GM21381 (cell line): ENCODE measurements around the gene LMX1B.
"Not testable (repeated sequence)": the region's sequence is repeated elsewhere in the genome, so short reads cannot be mapped to it uniquely, and the experiment has no call there.

Source experiments
- ATAC-seq: cut with Tn5 transposase; IDR thresholded peaks from one replicate; pipeline ENCODE4 v1.9.1; 2021; ENCODE audit warnings: mild to moderate bottlenecking, moderate library complexity; ENCODE audit not compliant: unreplicated experiment

The LMX1B gene

DNA sequence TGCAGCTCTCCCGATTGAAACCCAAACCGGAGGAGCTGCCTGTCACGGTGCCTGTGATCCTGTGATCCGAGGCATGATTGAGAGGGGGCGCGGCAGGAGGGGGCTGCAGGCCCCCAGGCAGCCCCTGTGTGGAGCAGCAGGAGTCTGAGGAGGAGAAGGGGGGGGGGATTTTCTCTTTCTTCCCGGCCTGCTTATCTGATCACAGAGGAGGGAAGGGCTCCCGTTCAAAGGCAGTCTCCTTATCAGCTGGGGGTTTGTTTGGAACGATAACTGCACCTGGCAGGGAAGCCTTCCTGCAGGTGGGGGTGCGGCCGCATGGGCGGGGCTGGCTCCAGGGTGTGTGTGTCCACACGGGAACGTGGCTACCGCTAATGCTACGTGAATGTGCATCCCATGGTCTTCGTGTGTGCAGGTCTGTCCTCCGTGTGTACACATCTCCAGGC is 38.4 kb downstream of the LMX1B start:
- ATAC-seq: no peak

DNA sequence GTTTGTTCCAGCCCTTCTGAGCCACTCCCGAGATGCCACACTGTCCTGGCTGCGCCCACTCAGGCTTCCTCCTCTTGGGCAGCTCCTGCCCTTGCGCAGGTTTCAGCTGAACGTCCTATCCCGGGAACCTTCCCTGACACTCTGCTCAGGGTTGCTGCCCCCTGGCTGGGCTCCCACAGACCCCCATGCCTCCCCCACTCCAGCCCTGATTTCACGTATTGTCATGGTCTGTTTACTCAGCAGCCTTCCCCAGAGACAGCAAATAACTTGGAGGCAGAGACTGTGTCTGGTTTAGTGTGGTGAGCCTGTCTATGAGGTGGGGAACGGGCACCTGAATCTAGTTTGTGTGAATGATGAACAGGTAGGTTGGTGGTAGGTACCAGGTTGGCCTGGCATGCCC is 40.4 kb downstream of the LMX1B start:
- ATAC-seq: no peak

DNA sequence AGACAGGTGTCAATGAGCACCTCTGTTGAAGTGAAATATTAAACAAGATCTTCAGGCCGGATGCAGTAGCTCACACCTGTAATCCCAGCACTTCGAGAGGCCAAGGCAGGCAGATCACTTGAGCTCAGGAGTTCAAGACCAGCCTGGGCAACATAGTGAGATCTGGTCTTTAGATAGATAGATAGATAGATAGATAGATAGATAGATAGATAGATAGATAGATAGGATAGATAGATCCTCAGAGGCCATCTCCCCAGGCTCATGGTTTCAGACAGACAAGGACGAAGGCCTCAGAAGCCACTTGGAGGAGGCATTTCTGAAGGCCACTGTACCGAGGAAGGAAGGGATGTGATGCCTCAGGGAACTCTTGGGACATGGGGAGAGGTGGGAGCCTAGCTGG is 42.5 kb downstream of the LMX1B start:
- ATAC-seq: not testable (repeated sequence)

DNA sequence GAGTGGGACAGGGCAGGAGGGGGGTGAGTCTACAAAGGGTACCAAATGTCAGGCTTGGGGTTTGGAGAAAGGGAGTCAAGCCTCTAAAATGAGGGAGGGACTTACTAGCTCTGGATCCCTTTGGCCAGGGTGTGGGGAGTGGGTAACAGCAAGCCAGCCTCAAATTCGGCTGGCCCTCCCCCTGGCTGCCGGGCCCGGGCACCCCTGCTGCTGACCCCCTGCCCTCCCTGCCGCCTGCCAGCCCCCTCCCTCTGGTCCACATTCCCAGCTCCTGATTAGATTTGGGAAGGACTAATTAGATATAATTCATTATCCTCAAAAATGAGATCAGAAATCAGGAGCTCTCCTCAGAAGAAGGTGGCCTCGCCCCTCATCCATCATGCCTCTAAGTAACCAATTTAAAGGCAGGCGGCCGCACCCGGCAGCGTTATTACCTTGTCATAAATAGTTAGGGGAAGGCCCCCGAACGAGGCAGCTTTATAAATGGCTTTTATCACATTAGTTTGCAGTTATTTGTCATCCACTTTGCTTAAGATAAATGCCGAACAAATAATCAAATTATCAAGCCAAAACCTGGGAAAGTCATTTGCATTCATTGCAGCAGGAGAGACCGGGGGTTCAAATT is 44.6 kb downstream of the LMX1B start:
- ATAC-seq: no peak

DNA sequence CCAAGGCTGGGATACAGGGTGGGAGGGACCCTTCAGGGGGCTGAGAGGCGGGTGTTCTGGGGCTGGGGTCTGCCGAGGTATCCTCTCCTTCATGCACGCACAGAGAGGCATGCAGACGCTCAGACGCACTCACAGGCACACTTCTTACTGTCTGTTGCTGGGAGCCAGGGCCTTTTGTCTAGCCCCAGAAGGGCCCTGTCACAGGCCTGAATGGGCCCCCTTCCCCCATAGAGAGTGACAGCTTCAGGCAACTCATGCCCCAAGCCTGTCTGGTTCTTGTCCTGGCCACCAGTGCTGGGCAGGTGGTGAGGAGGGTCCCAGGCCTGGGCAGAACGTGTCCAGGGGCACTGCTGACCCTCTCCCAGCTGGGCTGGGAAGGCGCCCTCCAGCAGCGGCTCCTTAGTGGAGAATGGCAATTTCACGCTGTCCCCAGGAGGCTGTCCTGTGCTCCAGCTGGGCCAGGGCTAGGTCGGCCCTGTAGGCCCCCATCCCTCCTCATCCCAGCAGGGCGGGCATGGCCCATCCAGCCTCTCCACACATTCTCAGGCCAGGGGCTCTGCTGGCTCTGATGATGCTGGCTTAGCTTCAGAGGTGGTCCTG is 45.3 kb downstream of the LMX1B start:
- no peak for ATAC-seq

DNA sequence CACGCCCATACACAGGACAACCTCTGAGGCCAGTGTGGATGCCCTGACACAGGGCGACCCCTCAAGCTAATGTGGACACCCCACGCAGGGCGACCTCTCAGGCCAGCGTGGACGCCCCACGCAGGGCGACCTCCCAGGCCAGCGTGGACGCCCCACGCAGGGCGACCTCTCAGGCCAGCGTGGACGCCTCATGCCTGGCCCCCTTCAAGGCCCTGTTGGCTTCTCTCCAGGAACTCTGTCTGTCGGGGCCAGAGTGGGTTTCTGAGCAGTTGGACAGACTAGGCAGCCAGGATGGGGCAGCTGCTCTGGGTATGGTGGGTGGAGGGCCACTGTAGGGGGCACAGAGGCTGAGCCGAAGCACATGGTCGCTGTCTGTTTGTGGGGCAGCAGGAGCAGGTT is 47.4 kb downstream of the LMX1B start:
- no peak for ATAC-seq

DNA sequence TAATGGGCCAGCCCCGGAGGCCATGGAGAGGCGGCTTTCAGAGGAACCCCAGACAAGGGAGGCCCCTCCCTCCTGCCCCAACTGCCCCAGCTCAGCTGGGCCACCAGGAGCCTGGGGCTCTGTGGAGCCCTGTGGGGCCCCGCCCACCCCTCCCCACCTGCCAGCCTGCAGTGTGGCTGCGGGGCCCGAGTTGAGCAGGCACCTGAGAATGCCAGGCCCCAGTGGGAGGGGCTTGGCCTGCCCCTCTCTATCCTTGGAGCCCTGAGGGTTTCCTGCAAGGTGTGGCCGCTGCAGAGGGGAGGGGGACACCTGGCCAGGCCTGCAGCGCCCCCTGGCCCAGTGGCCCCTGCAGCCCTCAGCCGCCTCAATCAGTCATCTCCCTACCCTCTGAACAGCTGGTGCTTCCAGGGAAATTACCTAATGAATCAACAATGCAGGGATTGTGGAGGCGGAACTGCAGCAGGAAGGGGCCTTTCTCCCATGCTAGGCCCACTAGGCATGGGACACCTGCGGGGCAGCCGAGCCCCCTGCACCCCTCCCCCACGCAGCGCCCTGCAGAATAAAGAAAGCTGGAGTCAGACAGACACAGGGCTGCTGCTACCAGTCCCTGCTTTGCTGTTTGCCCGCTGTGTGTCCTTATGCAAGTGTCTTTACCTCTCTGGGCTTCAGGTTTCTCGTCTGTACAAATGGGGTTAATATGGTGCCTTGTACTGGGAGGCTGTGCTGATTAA is 48.0 kb downstream of the LMX1B start:
- ATAC-seq: no peak

DNA sequence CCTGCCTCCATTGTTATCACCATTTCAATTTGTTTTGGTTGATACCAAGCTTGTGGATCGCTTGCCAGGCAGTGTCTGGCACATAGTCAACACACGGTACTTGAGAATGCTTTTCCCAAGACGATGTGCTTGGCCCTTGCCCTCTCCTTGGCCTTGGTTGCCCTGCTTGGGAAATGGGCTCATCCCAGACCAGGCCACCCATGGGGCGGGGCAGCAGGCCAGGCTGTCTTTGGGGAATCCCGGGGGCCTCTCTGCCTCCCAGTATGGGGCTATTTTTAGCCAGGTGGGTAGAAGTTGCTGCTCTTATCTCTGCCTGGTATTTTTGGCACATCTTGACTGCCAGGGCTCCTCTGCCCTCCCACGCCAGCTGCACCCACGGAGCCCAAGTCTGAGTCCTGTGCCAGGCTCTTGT is 49.9 kb downstream of the LMX1B start:
- no peak for ATAC-seq

DNA sequence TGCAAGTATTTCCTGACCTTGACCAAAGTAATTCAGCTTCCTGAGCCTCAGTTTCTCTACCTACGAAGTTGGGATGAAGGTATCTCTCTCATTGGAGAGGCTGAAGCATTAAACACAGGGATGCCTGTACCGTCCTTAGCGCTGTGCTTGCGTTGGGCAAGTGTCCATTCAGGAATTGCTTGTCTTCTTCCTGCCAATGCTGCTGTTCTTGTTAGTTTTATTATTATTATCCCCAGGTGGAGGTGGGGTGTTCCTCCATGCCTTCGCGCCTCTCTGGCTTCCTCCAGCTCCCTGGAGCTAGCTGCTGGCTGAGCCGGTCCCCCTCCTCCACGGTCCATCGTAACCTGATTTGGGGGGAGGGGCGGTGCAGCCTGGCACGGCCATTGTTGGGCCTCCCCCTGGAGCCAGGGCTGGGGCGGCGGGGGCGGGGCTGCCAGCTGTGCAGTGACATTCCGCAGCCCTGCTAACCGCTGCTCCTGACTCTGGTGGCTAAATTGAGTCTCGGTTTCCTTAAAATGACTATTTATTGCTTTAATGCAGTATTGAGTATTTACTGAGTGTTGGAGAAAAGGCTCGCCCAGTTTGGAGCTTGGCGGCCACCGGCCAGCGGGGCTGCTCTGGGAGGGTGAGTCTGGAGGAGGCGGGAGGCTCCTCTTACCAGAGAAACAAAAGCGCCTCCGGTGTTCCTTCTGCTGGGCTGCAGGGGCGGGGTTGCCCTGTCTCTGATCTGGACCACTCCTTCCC is 51.3 kb downstream of the LMX1B start:
- ATAC-seq: no peak

DNA sequence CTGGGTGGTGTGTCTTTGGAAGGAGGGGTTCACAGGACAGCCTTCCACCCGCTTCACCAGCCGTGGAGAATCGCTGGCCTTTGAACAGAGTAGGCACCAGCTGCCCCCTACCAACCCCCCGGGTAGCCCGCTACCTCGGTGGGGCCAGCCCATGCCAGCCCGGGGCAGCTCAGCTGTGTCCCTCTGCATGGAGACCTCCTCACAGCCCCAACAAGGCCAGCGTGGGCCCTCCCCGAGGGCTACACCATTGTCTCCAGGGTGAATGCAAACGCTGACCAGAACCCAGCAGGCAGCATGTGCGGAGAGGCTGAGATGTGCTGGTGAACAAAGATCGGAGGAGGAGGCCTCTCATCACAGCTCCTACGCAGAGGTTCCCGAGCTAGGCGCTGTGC is 51.9 kb downstream of the LMX1B start:
- no peak for ATAC-seq

DNA sequence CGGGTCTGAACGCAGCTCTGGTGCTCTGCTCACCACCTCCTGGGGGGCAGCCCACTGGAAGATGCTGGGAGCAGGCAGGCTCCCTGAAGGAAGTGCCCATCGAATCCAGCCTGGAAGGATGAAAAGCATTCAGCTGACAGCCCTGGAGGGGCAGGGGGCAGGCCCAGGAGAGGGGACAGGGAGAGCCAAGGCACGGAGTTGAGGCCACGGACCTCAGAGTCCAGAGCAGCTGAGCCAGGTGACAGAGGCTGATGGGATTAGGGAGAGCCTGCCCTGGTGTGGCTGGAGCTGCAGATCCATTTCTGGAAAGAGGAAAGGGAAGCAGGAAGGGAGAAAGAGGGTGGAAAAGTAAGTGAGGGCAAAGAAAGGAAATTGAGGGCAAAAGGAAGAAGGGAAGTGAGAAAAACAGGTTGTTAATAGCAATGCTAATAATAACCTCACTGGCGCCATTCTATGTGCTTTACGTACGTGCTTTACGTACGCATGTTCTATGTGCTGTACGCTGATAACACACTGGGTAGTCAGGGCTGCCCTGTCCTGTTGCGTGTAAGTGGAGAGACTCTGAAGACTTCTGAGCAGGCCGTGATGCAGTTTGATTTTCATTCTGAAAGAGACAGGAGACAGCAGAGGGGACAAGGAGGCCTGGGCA is 52.6 kb downstream of the LMX1B start:
- ATAC-seq: no peak

DNA sequence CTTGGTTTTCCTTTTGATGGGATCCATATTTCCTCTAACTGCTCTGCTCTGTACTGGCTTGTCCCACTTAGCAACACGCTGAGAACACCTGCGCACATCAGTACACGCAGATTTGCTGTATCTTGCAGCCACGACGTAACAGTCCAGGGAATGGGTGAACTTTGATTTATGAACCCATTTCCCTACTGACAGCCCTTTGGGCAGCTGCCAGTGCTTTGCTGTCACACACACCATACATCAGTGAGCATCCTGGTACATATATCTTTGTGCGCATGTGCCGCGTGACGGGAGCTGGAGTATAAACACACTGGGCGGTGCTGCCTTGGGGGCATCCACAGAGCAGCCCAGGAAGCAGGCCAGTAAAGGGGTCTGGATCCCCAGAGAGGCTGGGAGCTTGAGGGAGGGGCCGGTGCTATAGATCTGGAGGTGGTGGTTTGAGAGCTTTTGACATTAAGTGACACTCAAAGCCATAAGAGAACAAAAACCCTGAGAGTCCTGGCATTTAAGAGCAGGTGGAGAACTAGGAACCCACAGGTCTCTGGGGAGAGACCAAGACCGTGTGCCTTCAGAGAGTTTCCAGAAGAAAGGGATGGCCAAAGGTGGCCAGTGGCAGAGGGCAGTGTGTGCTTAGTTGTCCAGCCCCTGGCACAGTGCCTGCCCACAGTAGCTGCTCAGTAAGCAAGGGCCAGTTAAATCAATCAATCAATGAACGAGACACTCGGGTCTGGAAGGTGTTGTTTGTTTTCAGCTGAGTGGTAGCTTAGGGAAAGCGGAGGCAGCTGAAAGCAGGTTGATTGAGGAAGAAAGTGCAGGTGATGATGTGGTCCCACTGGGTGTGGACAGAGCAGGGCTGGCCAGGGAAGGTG is 53.7 kb downstream of the LMX1B start:
- ATAC-seq: no peak

DNA sequence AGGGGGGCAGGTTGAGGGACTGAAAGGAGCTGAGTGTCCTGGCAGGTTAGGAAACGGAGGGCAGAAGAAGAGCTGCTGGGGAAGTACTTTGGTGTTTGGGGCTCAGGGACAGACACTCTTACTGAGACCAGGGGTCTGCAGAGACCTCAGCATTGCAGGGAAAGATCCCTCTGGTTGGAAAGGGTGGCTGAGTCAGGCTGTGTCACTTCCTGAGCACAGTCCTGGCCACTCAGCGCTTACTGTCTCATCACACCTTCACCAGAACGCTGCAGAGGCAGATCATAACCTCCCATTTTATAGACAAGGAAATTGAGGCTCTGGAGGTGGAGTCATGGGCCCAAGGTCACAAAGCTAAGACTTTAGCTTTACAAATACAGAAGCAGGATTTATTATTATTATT is 54.3 kb downstream of the LMX1B start:
- no peak for ATAC-seq

DNA sequence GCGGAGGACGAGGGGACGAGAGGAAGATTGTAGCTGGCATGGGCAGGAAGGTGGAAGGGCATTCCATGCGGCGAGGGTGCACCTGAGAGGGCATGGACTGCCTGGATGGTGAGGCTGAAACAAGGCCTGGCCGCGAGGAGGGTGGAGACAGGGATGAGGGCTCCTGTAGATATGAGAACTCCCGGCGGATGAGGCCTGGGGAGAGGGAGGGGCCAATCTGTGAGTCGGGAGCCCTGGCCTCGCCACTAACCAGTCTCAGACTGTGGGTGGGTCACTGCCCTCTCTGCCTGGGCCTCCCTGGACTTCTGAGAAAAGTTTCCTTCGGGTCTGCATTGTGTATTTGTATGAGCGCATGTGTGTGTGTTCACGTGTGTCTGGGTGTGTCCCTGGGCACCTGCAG is 55.4 kb downstream of the LMX1B start:
- no peak for ATAC-seq

DNA sequence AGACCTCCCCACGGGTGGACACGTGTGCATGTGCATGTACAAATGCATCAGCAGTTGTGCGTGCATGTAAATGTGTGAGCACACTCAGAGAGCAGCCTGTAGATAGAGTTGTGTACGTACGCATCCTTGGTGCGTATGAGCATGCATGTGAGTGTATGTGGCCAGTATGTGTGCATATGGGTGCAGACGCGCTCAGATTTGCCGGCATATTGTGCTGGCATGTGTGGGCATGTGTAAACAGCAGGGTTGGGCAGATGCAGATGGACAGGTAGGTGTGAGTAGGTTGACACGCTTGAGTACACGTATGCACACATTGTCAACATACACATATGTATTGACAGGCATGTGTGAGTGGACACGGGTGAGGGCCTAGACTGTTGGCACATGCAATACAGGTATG is 56.5 kb downstream of the LMX1B start:
- ATAC-seq: no peak

DNA sequence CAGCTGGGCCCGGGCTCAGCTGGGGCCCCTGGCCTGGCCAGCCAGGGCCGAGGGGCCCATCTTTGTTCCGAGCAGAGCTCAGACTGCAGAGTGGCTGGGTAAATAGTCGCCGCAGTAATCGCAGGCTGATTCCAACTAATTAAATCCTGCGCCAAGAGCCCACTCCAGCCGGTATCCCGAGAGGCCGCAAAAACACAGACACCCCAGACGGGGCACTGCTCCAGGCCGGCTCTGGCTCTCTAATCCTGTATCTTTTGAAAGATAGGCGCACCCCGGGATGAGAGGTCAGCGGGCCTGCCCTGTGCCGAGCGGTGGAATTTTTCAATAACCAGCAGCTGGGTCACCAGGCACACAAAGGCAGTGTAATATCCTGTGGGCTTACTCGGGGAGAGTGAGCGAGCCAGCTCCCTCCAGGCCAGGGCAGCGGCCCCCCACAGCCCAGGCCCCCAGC is 57.7 kb downstream of the LMX1B start:
- ATAC-seq: no peak

DNA sequence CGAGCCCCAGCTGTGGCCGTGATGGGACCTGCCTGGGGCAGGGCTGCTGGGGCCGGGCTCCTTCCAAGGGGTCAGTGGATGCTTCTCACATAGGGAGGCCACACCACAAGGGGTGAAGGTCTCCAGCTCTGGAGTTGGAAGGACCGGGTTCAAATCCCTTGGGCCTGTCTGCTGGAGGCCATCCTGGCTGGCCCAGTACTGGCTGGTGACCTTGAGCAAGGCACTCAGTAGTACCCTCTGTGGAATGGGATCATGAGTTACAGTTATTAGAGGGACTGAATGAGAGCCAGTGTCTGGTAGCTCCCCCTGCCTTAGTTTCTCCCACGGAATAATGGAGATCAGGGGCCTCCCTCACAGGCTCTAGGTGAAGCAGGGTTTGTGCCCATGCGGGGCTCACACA is 58.3 kb downstream of the LMX1B start:
- no peak for ATAC-seq

DNA sequence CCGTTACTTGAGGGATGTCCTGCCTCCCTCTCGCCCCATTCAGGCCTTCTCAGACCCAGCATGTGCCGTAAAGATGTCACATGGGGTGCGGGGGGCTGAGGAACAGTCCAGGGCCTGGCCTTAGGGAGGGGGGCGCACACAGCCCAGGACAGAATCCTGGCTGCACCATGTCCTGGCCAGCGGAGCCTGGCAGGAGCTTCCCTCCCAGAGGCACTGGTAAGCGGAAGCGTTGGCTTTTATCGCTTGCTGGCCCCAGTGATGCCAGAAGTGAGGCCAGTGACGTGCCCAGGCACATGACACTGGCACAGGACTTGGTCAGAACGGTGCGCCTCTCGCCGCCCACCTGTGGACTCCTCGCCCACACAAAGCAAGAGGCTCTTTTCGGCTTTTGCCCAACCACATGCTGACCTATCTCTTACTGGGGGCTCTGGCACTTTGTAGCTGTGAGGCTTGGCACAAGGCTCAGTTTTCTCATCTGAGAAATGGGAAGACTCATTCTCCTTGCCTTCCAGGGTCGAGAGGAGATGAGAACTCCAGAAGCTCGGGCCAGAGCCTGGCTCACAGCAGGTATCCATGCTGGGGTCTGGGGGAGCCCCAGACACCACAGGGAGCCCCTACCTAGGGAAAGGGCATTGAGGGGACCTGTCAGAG is 59.0 kb downstream of the LMX1B start:
- ATAC-seq: no peak

DNA sequence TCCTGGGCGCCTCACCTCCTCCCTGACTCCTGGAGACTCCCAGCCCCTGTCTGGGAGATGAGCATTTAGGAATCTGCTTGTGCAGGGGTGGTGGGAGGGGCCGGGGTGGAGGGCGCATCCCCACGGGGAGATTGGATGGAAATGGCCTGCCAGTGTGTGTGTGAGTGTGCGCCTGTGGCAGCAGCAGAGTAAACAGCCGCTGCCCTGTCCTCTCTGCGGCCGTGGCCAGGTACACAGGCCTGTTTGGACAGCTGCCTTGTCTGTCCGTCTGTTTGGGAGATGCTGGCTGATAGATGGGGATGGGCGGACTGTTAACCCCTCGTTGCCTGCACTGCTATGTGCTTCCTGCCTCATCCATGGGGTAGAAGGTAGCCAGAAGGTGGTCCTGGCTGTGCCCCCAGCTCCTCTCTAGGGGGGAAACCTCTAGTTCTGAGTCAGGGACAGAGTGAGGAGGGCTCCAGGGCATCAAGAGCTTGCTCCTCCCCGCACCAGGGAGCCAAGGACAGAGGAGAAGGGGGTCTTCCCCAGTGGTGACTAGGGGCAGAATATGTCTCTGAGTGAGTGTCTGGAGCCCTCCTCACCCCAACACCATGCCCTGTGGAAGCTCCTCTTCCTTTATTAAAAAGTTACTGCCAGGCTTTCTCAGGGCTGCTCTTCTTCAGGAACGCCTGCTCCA is 60.1 kb downstream of the LMX1B start:
- ATAC-seq: no peak
